Measurements from ENCODE around the gene ZNF366.
"Not testable (repeated sequence)": the region's sequence is repeated elsewhere in the genome, so short reads cannot be mapped to it uniquely, and the experiment has no call there.

Gene ZNF366

DNA sequence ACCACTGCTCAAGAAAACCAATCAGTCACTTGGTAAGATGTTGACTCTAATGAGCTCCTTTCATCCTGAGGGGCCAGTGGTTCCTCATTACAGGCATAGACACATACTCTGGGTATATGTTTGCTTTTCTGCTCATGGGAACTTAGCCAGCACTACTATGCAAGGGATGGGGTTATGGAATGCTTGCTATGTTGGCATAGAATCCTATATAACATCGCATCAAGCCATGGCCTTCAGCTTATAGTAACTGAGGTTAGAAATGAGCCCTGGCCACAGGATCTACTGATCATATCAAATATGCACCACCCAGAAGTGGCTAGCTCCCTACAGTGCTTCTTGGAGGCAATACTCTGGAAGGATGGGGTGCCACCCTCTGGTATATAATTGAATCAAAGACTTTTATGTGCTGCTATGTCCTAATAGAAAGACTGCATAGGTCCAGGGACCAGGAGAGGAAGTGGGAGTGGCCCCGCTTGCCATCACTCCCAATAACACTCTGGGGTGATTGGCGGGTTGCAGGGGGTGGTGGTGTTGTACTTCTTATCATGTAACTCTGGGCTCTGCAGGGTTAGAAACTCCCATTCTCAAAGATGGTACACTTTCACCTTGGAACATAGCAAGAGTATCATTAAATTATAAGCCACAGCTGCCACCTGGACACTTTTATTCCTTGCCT is 70.3 kb downstream of the ZNF366 start:
- DNase-seq = no peak

DNA sequence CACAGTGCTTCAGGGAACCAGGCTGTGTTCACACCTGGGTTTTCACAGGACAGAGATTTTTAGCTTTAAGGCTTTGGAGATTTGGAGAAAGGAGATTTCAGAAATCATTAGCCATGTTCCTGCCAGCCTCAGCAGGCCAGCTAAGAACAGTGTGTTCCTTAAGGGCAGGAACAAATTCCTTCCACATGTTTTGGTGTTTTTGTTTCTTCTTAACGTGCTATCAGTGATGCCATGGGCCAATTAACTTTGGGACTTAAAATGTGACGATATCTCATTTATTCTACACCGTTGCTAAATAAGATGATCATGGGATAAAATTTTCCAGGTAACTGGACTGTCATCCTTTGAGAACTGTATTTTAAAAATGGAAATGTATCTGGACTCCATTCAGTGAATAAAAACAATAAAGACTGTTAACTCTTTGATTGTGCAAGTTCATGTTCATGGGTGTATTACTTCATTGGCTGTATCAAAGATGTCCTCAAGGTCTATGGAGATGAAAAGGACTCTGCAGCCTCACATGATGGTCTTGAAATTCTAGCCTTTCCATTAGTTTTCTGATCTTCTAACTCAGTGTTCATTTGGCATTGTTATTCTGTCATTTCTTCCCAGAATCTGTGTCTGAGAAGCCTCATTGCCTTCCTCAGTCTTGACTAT is 72.3 kb downstream of the ZNF366 start:
- DNase-seq = no peak

DNA sequence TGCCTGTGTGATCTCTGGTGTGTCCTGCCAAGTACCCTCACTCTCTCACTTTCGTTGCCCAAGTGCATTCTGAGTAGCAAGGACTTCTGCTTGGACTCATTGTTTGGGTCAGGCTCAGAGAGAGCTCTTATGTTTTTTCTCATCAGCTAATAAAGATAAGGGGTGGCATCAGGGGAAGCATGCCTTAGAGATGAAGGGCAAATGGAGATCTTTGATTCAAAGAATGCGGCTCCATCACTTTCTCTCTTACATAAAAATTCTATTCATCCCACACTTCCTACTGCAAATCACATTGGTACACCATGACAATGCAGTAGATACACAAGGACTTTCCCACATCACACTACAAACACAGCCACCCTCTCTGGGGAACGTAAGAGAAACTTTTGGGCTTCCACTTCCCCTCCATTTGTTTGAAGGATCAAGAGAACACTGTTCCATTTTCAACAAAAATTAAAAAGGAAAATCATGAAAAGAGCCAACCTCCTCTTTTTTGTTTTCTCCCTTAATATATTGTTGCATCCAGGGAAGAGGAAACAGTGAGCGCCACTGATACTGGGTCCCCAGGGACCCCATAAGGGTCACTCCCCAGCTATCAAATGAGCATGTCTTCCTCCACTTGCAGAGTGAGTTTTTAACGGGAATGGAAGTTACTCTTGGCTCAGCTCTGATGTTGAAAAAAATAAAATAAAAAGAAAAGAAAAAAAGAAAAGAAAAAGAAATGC is 73.0 kb downstream of the ZNF366 start:
- DNase-seq = no peak

DNA sequence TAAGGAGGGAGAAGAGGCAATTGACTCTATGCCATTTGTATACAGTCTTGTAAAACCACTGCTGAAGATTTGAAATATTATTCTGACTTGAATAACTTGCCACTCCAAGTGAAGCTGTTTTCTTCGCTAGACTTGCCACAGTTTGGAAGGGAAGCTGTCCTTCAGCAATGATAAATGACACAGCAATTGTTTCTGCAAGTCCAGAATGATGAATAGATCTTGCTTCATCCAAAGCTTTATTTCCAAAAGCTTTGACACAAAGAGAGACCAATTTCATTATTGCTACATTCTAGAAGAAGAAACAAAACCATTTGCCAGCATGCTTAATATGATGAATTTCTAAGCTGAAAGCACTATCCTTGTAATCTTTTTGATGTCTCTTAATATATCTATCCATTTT is 73.7 kb downstream of the ZNF366 start:
- DNase-seq = no peak

DNA sequence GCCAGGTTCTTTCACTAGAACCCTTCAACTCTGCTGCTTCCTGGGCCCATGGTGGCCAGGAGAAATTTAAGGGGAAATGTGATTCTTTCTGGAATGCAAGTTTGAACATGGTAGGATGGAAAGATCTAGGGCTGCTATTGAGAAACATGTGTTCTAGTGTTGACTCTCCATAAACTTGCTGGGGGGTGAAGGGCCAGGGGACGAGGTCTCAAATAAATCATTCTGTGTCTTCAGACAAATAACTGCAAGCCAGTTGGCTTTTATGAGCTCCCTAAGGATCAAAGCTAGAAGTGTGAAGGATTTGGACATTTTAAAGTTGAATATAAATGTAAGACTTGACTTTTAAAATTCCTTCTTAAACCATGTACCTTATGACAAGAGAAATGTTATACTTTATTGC is 78.5 kb downstream of the ZNF366 start:
- no peak for DNase-seq

DNA sequence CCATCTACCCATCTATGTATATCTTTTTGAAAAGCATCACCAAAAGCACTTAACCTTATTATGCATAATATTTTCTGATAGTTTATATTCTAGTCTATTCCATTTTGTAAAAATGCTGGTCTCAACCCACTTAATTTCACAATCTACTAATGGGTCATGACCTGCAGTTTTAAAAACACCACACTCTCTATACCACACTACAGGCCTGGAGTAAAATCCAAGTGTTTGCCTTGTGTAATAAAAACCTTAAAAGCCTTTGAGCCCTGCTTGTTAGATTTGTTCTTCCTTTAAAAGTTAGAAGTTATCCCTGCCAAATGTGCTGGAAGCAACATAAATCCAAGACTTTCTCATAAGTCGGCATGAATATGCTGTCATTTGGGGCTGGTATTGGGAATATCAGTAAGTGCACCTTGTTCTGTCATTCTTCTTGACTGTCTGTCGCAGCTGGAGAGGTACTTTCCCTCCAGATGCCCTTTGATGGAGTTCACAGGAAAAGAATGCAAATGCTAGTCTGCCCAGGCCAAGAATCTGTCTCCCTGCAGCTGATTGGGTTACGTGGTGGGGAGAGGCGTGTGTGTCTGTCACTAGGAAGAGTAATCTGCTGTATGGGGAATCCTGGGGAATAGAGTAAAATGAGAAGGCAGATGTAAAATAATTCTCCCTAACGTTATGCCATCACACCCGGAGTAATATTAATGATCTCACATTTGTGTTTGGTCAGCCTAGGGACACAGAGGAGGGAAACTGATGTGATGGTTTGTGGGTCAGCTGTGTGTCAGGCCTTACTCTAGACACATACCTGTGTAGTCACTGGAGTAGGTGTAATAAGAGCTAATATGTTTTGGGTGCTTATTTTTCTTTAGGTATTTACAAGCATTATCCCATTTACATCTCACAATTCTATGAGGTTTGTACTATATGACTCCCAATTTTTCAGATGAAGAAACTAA is 79.4 kb downstream of the ZNF366 start:
- no peak for DNase-seq

DNA sequence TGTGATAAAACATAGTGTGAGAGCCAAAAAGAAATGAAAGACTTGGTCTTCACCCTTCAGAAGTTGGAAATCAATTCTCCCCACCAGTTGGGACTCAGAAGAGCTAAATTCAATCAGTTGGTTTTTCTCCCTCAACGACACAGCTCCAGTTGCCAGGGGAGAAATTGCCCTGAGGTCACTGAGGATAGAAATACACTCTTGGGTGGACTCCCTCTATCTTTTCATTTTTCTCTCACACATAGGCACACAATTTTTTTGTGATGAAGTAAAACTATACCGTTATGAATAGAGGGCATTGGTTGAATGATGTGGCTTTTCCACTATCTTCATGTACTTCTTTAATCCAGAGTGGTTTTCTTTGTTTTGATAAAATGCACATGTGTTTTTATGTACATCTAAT is 80.2 kb downstream of the ZNF366 start:
- no peak for DNase-seq

DNA sequence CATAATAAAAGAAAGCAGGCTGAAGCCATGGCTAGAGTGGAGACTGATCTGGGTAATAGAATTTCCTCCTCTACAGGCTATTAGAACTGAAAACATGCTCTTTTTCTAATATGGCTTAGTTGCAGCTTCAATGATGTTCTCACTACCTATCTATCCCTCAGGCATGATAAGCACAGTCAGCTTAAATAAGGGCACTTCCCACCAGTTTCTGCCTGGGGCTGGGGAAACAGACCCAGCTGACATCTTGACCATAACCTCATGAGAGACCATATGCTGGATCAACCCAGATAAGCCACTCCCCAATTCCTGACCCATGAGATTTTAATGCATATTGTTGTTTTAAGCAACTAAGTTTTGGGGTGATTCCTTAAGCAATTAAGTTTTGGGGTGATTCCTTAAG is 81.2 kb downstream of the ZNF366 start:
- no peak for DNase-seq

DNA sequence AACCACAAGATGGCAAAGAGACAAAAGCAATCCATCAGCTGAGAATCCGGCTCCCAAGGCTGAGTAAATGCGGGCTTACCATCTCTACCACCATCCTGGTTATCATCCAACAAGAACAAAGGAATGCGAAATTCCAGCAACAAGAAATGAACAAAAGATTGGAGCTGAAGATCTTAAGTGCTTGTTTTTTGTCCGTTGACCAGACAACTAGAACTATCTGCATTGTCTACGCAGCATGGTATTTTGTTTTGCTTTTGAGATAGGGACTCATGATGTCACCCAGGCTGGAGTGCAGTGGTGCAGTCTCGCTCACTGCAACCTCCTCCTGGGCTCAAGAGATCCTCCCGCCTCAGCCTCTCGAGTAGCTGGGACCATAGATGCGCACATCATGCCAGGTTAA is 88.9 kb downstream of the ZNF366 start:
- DNase-seq = no peak

DNA sequence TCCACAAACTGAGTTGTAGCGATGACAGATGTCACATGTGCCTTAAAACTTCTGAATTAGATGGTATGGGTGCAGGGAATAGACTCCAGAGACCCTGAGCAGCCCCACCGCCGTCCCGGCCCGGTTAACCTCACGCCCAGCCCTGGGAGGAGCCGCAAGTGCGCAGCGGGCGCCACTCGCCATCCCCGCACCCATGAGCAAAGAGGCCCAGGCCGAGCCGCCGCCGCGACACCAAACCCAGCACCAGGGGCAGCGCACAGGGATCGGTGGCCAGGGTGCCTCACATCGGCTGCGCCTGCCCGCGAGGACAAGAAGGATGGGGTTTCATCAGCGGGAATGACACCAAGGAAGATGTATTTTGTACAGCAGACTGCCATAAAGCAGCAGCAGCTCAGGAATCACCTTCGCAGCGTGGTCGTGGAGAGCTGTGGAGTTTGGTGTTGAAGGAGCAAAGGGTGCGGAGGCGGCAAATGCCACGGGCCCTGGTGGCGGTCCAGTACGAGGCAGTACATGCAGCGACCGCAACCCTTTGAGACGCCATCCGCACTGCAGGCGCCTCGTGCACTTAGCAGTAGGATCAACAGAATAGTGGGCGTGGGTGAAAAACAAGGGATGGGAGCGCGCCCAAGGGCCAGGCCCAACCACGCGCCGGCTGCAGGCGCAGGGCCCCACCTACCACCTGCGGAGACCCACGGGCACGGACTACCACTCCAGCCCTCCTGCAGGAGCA is 89.7 kb downstream of the ZNF366 start:
- DNase-seq = no peak

DNA sequence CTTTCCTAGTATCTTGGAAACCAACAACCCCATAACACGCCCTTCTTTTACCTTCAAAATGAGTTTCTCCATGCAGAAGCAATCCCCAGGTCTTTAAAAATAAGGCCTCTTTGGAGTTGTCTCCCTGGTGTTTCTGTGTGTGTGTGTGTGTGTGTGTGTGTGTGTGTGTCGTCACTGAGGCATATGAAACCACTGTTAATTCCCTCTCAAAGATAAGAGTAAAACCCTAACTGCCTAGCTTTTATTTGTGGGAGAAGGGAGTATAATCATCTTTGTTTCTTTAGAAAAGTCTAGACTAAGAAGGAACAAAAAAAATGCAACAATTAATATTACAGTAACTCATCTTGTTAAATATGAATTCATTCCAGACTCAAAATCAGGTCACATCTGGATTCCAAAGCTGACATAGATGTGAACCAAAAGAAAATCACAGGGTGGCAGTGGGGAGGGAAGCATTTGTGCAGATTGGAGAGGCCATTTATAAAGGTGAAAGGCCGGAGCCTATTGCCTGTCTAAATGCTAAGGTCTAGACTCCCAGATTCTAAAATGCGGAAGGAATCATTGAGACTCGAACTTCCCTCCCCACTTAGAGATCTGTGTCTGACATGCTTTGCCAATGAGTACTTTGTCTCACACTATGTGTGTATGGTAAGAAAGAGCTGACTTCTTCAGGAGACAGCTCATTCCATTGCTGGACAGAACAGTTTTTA is 91.4 kb downstream of the ZNF366 start:
- DNase-seq = no peak

DNA sequence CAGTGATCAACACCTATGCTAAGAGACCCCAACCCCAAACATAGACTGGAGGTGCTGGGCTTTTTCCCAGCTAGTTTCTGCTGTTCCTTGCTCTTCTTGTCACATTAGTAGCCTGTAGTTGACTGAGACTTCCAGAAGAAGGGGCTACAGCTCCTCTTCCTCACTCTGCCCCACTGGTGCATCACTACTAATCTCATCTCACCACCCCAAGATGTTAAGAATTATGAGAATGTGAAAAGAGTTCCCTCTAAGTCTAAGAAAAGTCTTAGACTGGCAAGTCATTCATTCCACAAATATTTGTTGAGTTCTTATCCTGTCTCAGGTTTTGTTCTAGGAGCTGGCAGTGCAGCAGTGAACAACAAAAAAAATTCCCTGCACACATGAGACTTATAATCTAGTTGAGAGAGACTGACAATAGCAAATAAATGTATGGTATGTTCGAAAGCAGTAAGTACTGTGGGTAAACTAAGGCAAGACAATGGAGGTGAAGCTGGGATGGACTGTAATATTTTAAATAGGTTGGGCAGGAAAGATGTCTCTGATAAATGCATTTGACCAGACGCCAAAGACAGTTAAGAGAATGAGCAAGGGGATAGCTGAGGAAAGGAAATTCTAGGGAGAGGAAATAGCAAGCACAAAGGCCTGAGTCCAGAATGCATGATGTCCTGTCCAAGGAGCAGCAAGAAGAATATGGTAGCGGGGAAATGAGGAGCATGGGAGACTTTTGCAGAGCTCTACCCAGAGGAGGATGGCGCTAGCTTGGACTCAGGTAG is 94.7 kb downstream of the ZNF366 start:
- no peak for DNase-seq

DNA sequence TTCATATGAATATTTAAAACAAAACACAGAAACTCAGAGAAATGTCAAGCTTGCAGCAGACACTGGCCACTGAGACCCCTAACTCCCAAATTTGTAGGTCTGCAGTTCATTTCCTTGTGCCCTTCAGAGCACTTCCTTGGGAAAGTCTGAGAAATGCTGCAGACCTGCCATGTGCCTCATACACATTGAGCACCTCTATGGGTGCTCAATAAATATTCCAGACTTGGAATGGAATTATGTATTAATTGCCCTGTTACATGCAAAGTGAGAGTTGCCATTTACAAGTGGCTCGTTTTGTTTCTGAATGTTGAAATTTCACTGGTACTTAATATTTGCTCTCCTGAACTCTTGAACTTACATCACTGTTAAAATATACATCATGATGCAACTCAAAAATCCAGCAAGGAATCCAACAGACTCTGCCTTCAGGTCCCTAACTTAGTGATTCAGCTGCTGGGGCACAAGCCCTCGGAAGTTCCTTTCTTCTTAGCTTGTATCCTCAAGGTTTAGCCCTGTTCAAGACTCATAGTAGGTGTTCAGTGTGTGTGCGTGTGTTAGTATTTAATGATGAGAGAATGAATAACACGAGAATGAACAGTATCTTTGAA is 96.4 kb downstream of the ZNF366 start:
- DNase-seq = no peak

DNA sequence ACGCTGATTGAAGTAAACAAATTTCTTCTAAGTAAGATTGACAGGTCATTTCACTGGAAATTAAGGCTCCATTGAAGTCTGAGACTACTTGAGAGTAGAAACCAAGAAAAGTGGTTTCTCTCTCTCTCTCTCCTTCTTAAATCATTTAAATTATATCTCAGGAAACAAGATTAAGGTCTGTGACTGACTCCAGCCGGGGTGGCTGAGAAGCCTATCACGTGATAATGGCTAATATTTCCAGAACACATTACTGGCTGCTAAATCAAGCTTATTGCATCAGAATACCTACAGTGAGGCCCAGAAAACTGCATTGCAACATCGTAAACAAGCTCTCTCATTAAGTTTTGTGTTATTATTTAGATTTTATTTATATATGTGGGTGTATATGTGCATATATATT is 98.6 kb downstream of the ZNF366 start:
- no peak for DNase-seq

DNA sequence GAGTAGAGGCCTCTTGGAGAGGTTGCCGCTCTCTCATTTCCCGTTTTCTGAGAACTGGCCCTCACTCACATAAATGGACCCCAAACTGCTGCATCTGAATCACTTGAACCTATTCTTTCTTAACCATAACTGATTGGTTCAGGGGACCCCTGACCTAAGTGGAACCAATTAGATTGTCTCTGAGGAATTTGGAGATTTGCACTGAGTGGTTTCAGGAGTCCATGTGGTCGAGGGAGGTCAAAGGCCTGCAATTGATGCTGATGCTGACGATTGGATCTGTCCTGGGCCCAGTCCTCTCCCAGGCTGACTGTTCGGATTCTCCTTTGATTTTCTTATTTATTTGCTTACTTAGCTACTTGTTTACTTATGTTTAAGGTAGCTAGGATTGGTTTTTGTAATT is 99.1 kb downstream of the ZNF366 start:
- no peak for DNase-seq

DNA sequence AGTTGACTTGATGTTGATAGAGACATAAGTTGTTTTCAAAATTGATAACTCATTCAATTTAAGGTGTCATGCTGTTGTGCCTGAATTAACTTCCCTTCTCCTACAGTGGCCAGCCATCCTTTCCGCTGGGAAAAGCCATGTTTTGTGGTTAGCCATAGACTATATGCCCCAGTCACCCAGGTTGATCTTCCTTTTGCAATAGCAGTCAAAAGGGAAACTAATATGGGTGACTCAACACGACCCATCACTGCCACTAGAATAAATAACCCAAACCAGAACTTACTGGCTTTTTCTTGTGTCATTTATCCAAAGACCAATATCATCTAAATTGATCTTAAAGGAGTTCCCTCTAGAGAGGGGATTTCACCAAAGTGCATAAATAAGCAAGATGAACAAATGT is 99.7 kb downstream of the ZNF366 start:
- DNase-seq = no peak

DNA sequence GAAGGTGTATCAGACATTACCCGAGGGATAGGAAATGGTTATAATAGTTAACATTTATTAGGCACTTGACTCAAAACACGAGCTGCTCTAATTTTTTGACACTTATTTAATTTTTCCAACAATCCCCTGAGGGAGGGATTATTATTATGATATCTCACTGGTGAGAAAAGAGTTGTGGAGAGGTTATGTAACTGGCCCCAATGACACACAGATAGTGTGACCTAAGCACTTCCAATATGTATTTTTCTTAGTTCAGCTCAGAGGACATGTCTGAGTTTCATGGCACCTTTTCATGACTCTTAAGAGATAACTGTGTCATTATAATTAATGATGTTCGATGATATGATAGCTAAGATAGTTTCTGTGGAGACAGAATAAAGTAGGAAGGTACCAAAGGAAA is 100.1 kb downstream of the ZNF366 start:
- DNase-seq = no peak

DNA sequence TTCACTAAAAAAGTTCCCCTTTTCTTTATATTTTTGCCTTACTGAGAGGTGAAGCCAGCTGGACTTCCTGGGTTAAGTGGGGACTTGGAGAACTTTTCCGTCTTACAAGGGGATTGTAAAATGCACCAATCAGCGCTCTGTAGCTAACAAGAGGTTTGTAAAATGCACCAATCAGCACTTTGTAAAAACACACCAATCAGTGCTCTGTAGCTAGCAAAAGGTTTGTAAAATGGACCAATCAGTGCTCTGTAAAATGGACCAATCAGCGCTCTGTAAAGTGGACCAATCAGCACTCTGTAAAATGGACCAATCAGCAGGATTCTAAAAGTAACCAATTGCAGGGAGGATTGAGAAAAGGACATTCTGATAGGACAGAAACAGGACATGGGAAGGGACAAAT is 102.4 kb downstream of the ZNF366 start:
- not testable (repeated sequence) for DNase-seq

DNA sequence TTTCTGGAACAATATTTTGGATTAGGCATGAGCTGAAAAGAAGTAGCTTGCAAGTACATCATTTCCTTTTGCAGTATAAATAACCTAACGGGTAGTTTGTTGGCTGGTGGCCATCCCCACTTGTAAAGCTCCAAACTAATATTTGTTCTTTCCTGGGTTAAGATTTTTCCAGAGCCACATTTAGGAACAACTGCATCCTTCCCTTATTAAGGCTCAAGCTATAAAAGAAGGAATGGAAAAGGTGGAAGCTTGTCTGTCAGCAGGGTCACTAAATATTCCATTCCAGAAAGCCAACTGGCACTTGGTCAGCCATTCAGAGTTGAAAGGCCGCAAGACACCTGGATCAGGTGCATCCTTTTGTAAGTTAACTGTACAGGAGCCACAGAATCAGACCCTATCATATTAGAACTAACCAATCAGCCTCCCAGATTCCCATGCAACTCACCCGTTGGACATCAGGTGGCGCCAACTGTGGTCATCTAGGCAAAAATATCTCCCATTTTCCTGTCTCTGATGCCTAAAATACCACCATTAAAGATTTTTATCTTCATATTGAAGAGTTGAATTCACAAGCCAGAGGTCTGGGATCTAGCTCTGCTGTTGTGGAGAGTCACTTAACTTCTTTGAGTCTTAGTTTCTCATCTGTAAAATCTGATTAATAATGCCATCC is 104.1 kb downstream of the ZNF366 start:
- no peak for DNase-seq

DNA sequence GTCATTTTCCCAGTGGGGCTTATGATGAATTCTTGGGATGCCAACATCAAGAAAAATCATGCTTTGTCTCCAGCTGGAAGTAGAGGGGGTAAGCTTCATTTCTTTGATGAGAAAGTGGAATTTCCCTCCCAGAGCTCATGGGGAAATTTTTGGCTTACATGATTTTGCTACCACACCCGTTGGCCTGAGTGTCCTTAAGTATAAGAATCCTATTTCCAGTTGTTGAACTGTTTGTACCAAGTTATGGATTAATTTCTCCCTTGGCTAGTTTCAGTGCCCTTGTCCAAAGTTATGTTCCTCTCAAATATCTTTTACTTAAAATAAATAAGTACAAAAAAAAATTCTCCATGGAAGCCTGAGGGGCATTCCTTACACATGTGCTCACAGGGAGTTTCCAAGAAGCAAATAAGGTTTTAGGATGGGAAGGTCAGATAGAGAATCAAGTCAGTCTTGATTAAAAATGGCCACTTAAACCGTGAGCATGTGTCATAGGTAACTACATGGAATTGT is 104.8 kb downstream of the ZNF366 start:
- DNase-seq = no peak

Data from GF-D8 (cell line).